Testis (tissue), 3 donors: ENCODE results near the gene DNM3. TPM values are rescaled to one million over a fixed set of nuclear protein-coding genes. Genes with fewer than 3 reads are reported as not detected.

Source experiments
- DNase-seq: peaks from one replicate; pipeline ENCODE4 v3.0.0-alpha.2; 2019
- H3K27ac ChIP-seq, 2 donors: fragments of 200-600 bp; sonication (generic); one replicate each; pipeline ENCODE4 v1.5.1; 2019
- H3K27me3 ChIP-seq: fragments of 200-600 bp; sonication (generic); one replicate; pipeline ENCODE4 v1.5.1; 2019
- H3K36me3 ChIP-seq: fragments of 200-600 bp; sonication (generic); one replicate; pipeline ENCODE4 v1.5.1; 2017; ENCODE audit warnings: low read depth; ENCODE audit errors: missing control alignments
- H3K4me1 ChIP-seq: fragments of 200-600 bp; sonication (generic); one replicate; pipeline ENCODE4 v1.5.1; 2019
- H3K4me3 ChIP-seq, 2 donors: fragments of 200-600 bp; sonication (generic); one replicate each; pipeline ENCODE4 v1.5.1; 2017 to 2019
- H3K9me3 ChIP-seq: fragments of 200-600 bp; sonication (generic); one replicate; pipeline ENCODE4 v1.5.1; 2017
- CTCF ChIP-seq, 3 experiments: fragments of 450-650 bp in 2 of 3; fragments of 200-600 bp in 1 of 3; sonication (generic) in 1 of 3; IDR thresholded peaks; one replicate each; pipeline ENCODE4 v1.5.1; 2016 to 2019; ENCODE audit warnings: antibody characterized with exemption in 3 of 3, mild to moderate bottlenecking in 2 of 3, moderate library complexity in 1 of 3
- POLR2A ChIP-seq: fragments of 450-650 bp; IDR thresholded peaks from one replicate; pipeline ENCODE4 v1.6.1; 2017; ENCODE audit warnings: antibody characterized with exemption, mild to moderate bottlenecking, moderate library complexity
- WGBS, 2 donors: methylation state at CpG; one replicate each; pipeline ENCODE4 v1.1.5; 2018; 5-methylcytosine and 5-hydroxymethylcytosine counted together
- intact Hi-C: fragments of 100-400 bp; cut with DNase I; formaldehyde crosslinking; loops from one replicate; pipeline ENCODE4 v1.15.1; 2023; ENCODE audit warnings: low total_unique reads
- polyA plus RNA-seq: library from polyadenylated mRNA; stranded (reverse); fragments of 350-450 nt; fragmentation: Illumina TruSeq; extraction: RNeasy Lipid Tissue Mini Kit (QIAGEN cat#74804); gene quantifications from one replicate; pipeline ENCODE4 v1.2.3, GENCODE V29; 2014; ENCODE audit warnings: low read depth, low replicate concordance; ENCODE audit not compliant: insufficient read depth
- total RNA-seq, 2 donors: library from RNA; depleted of rRNA; stranded (reverse); fragments of >200 nt; gene quantifications; one replicate each; pipeline ENCODE4 v1.2.3, GENCODE V29; 2016

The DNM3 gene
- total and polyA plus RNA-seq, 3 donors from 2014 or later: 4.9 to 10.2 (median 8.4) TPM

GRCh38 chr1:171835891-171836290 lies 5.4 kb upstream of the DNM3 start:
- Histone ChIP-seq H3K36me3 (no peaks in the 10 kb centered on the region), H3K4me3 (no peak overlapping the region), H3K27ac (no peak overlapping the region), H3K4me1 (peaks cover 5% of the 10 kb centered on the region), H3K27me3 (no peaks in the 10 kb centered on the region), H3K9me3 (no peaks in the 10 kb centered on the region)
- TF ChIP-seq POLR2A: no peak
- TF ChIP-seq CTCF (IDR thresholded peaks at IDR 0.05): no peak
- intact Hi-C loops: no loop called here
- no peak for DNase-seq

GRCh38 chr1:171841931-171842761 lies 848 bp downstream of the DNM3 start:
- WGBS, 2 donors: 1 to 2% methylated on average over 28 to 40 of the region's 40 CpGs
- TF ChIP-seq POLR2A: no peak
- TF ChIP-seq CTCF (IDR thresholded peaks at IDR 0.05): no peak
- Histone ChIP-seq H3K9me3 (no peaks in the 10 kb centered on the region), H3K36me3 (no peaks in the 10 kb centered on the region), H3K4me3 (peak overlapping the region; percentile 73 to 88), H3K27me3 (no peaks in the 10 kb centered on the region), H3K27ac (peak overlapping the region in 1 of 2 donors; percentile 43), H3K4me1 (peaks cover 7% of the 10 kb centered on the region)
- intact Hi-C loops: no loop called here
- DNase-seq: peak; percentile 27

- 85 to 89% methylated on average over 2 of the region's 2 CpGs for WGBS, 2 donors
- Histone ChIP-seq H3K27me3 (no peaks in the 10 kb centered on the region), H3K27ac (no peak overlapping the region), H3K9me3 (no peaks in the 10 kb centered on the region), H3K4me3 (no peak overlapping the region), H3K4me1 (peaks cover 10% of the 10 kb centered on the region), H3K36me3 (no peaks in the 10 kb centered on the region)
- TF ChIP-seq CTCF (IDR thresholded peaks at IDR 0.05) (no peak), POLR2A (no peak)
- intact Hi-C loops: no loop called here
- no peak for DNase-seq
These were observed 3.1 kb downstream of the DNM3 start for GRCh38 chr1:171844381-171844780.

- H3K4me3 ChIP-seq: no peak overlapping the region
- TF ChIP-seq POLR2A (no peak), CTCF (IDR thresholded peaks at IDR 0.05) (no peak)
- intact Hi-C loops: no loop called here
- no peaks in the 10 kb centered on the region for H3K36me3 ChIP-seq
- H3K9me3 ChIP-seq: no peaks in the 10 kb centered on the region
- H3K27ac ChIP-seq: no peak overlapping the region
- H3K27me3 ChIP-seq: no peaks in the 10 kb centered on the region
- DNase-seq: no peak
- peaks cover 4% of the 10 kb centered on the region for H3K4me1 ChIP-seq
These were observed 4.7 kb downstream of the DNM3 start for GRCh38 chr1:171845998-171846397.
